ENCODE results near the gene CIB4. TPM values are rescaled to one million over a fixed set of nuclear protein-coding genes. Genes with fewer than 3 reads are reported as not detected.

CIB4 gene
- total RNA-seq, 4 donors from 2014 or later: not detected

DNA sequence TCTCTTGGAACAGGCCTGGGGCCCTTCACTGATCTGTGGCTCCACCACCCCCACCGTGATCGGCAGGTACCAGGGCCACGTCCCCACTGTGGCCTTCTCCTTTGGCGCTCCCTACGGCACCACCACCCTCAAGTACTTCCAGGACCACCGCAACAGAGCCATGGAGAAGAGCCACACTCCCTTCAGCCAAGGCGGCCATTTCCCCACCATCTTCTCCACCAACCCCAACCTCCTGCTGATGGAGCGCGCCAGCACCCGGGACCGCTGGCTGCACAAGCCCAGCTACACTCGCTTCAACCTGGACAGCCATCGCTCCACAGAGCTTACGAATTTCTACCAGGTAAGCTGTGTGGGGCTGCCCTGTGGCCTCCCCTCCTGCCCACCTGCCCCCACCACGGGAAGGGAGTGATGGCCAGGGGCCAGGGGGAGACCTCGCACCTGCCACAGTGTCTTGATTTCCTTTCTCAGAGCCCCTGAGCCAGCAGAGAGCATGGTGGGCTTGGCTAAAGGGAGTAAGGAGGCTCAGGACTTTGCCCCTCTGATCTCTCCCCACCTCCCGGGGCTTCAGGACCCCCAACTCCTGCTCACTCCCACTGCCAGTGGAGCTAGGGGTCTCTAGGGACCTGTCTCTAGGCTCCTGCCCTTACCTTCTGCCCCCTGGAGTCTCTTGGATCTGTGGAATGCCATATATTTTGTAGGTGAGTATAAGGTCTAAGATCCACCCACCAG, 65.2 kb downstream of the CIB4 start:
- intact Hi-C loops (cut with DNase I; ENCODE audit: low total_unique reads) (no loop called here), in situ Hi-C loops (cut with MboI; ENCODE audit: low pct_ligation_motif_present in 1 of 4, low pct_unique_long_range_greater_than_20kb in 1 of 4, low sequenced_read_pairs in 3 of 4) (no loop called here)
- H3K27ac ChIP-seq: no peak overlapping the region
- H3K9me3 ChIP-seq: no peaks in the 10 kb centered on the region
- 81 to 100% methylated on average over 4 to 17 of the region's 17 CpGs for WGBS, 2 donors (ENCODE audit: low coverage in 1 of 2)
- no peak for TF ChIP-seq POLR2A (IDR thresholded peaks at IDR 0.05)
- no peak for TF ChIP-seq POLR2AphosphoS5 (IDR thresholded peaks at IDR 0.05)
- no peak for TF ChIP-seq EP300 (IDR thresholded peaks at IDR 0.05; ENCODE audit: low read depth)
- TF ChIP-seq, protein P1, sequence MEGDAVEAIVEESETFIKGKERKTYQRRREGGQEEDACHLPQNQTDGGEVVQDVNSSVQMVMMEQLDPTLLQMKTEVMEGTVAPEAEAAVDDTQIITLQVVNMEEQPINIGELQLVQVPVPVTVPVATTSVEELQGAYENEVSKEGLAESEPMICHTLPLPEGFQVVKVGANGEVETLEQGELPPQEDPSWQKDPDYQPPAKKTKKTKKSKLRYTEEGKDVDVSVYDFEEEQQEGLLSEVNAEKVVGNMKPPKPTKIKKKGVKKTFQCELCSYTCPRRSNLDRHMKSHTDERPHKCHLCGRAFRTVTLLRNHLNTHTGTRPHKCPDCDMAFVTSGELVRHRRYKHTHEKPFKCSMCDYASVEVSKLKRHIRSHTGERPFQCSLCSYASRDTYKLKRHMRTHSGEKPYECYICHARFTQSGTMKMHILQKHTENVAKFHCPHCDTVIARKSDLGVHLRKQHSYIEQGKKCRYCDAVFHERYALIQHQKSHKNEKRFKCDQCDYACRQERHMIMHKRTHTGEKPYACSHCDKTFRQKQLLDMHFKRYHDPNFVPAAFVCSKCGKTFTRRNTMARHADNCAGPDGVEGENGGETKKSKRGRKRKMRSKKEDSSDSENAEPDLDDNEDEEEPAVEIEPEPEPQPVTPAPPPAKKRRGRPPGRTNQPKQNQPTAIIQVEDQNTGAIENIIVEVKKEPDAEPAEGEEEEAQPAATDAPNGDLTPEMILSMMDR (IDR thresholded peaks at IDR 0.05): no peak
- H3K36me3 ChIP-seq: no peaks in the 10 kb centered on the region
- no peaks in the 10 kb centered on the region for H3K27me3 ChIP-seq
- DNase-seq: no peak
- H3K4me1 ChIP-seq: no peaks in the 10 kb centered on the region
- no peak overlapping the region for H3K4me3 ChIP-seq

DNA sequence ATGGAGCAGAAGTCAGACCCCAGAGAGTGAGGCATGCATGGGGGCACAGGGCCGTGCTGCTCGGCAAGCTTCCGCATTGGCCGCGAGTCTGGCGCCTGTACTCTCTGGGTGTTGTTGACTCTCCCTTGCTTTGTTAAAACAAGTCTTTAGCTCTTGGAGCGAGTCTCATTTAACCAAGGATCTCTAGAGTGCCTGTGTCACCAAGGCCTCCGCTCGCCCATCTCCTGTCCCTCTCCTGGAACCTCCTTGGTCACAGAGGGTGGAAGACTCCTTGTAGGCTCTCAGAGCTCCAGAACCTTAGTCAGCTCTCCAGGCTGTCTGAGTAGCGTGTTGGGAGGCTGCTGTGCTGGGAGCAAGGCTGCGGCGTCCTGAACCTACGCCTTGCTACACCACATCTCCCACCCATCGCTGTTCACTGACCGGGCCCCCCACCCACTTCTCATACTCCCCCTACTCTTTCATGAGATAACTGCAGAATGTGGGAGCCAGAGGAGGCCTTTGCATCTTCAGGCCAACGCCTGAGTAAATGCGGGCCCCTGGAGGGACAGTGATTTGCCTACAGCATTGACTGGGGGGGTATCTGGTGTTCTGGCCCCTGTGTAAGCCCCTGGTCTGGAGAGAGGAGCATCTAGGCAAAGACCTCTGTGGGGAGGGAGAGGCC, 66.1 kb downstream of the CIB4 start:
- no peaks in the 10 kb centered on the region for H3K4me1 ChIP-seq
- TF ChIP-seq POLR2AphosphoS5 (IDR thresholded peaks at IDR 0.05) (no peak), POLR2A (IDR thresholded peaks at IDR 0.05) (no peak), EP300 (IDR thresholded peaks at IDR 0.05; ENCODE audit: low read depth) (no peak)
- TF ChIP-seq, protein P1 (IDR thresholded peaks at IDR 0.05): no peak
- WGBS, 2 donors (ENCODE audit: low coverage in 1 of 2): 83% methylated on average over 17 of the region's 17 CpGs; no CpG with 5 or more reads in 1 of the 2 donors
- intact Hi-C loops (cut with DNase I; ENCODE audit: low total_unique reads) (no loop called here), in situ Hi-C loops (cut with MboI; ENCODE audit: low pct_ligation_motif_present in 1 of 4, low pct_unique_long_range_greater_than_20kb in 1 of 4, low sequenced_read_pairs in 3 of 4) (no loop called here)
- H3K36me3 ChIP-seq: no peaks in the 10 kb centered on the region
- H3K27me3 ChIP-seq: no peaks in the 10 kb centered on the region
- DNase-seq: no peak
- no peaks in the 10 kb centered on the region for H3K9me3 ChIP-seq
- H3K4me3 ChIP-seq: no peak overlapping the region
- H3K27ac ChIP-seq: no peak overlapping the region

DNA sequence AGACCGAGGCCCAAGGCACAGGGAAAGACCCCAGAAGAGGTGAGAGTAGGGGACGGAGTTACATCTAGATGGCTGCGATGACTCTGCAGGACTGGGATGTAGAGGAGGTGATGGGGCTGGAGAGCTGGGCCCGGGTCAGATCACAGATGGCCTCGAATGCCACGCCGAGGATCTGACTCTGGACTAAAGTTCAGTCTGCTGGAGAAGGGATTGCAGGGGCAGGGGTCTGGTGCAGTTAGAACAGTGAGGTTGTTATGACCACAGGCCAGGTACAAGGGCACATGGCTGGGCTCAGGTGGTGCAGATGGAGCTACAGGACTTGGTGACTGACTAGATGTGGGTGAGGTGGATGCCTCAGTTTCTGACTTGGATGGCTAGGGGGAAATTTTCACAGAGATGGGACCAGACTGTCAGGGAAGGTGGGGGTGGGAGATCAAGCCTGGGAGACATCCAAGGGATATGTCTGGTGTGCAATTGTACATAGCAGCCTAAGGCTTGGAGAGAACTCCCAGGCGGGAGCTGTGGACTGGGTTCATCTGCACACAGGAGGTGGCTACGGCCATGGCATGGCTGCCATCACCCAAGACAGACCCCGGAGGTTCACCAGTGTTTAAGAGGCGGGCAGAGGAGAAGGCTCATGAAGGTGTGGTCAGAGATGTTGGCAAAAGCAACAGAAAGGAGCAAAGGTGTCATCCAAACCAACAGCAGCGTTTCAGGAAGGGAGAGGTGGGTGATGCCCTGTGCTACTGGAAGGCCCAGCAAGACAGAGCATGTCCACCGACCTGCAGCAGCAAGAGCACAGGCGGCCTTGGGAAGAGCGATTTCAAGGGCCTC, 66.9 kb downstream of the CIB4 start:
- no peak overlapping the region for H3K27ac ChIP-seq
- intact Hi-C loops (cut with DNase I; ENCODE audit: low total_unique reads) (no loop called here), in situ Hi-C loops (cut with MboI; ENCODE audit: low pct_ligation_motif_present in 1 of 4, low pct_unique_long_range_greater_than_20kb in 1 of 4, low sequenced_read_pairs in 3 of 4) (no loop called here)
- no peaks in the 10 kb centered on the region for H3K9me3 ChIP-seq
- DNase-seq: no peak
- TF ChIP-seq POLR2A (IDR thresholded peaks at IDR 0.05): no peak
- no peak for TF ChIP-seq EP300 (IDR thresholded peaks at IDR 0.05; ENCODE audit: low read depth)
- TF ChIP-seq POLR2AphosphoS5 (IDR thresholded peaks at IDR 0.05): no peak
- TF ChIP-seq, protein P1 (IDR thresholded peaks at IDR 0.05): no peak
- 86 to 91% methylated on average over 8 to 15 of the region's 15 CpGs for WGBS, 2 donors (ENCODE audit: low coverage in 1 of 2)
- no peak overlapping the region for H3K4me3 ChIP-seq
- H3K4me1 ChIP-seq: no peaks in the 10 kb centered on the region
- H3K36me3 ChIP-seq: no peaks in the 10 kb centered on the region
- no peaks in the 10 kb centered on the region for H3K27me3 ChIP-seq

All from transverse colon (tissue), 4 donors.